ENCODE measurements around the gene COL4A1.

The COL4A1 gene

GRCh38 chr13:110200276-110200870 is 106.6 kb downstream of the COL4A1 start:
- no peak overlapping the region for H3K4me3 Mint-ChIP-seq
- ATAC-seq (ENCODE audit: low read depth) (no peak), DNase-seq (ENCODE audit: low spot score in 2 of 2) (no peak)
- peaks cover 8% of the 10 kb centered on the region for H3K27me3 Mint-ChIP-seq
- no peaks in the 10 kb centered on the region for H3K9me3 Mint-ChIP-seq
- H3K27ac Mint-ChIP-seq: no peak overlapping the region
- H3K36me3 Mint-ChIP-seq: no peaks in the 10 kb centered on the region
- no peaks in the 10 kb centered on the region for H3K4me1 Mint-ChIP-seq

GRCh38 chr13:110199046-110199831 is 107.7 kb downstream of the COL4A1 start:
- H3K4me3 Mint-ChIP-seq: no peak overlapping the region
- H3K36me3 Mint-ChIP-seq: no peaks in the 10 kb centered on the region
- H3K27ac Mint-ChIP-seq: no peak overlapping the region
- H3K4me1 Mint-ChIP-seq: no peaks in the 10 kb centered on the region
- H3K9me3 Mint-ChIP-seq: no peaks in the 10 kb centered on the region
- no peak for DNase-seq (ENCODE audit: low spot score in 2 of 2)
- peaks cover 8% of the 10 kb centered on the region for H3K27me3 Mint-ChIP-seq
- no peak for ATAC-seq (ENCODE audit: low read depth)

GRCh38 chr13:110197471-110197870 is 109.5 kb downstream of the COL4A1 start:
- H3K4me3 Mint-ChIP-seq: no peak overlapping the region
- no peaks in the 10 kb centered on the region for H3K9me3 Mint-ChIP-seq
- no peaks in the 10 kb centered on the region for H3K4me1 Mint-ChIP-seq
- ATAC-seq (ENCODE audit: low read depth) (no peak), DNase-seq (ENCODE audit: low spot score in 2 of 2) (no peak)
- H3K27ac Mint-ChIP-seq: no peak overlapping the region
- H3K36me3 Mint-ChIP-seq: no peaks in the 10 kb centered on the region
- H3K27me3 Mint-ChIP-seq: peaks cover 8% of the 10 kb centered on the region

- H3K27ac Mint-ChIP-seq: no peak overlapping the region
- peaks cover 9% of the 10 kb centered on the region for H3K27me3 Mint-ChIP-seq
- no peak for ATAC-seq (ENCODE audit: low read depth)
- no peaks in the 10 kb centered on the region for H3K9me3 Mint-ChIP-seq
- no peaks in the 10 kb centered on the region for H3K4me1 Mint-ChIP-seq
- no peak for DNase-seq (ENCODE audit: low spot score in 2 of 2)
- no peak overlapping the region for H3K4me3 Mint-ChIP-seq
- no peaks in the 10 kb centered on the region for H3K36me3 Mint-ChIP-seq
Observed at GRCh38 chr13:110197026-110197425, 109.9 kb downstream of the COL4A1 start.

GRCh38 chr13:110195547-110196485 is 111.1 kb downstream of the COL4A1 start:
- no peaks in the 10 kb centered on the region for H3K36me3 Mint-ChIP-seq
- ATAC-seq (ENCODE audit: low read depth) (no peak), DNase-seq (ENCODE audit: low spot score in 2 of 2) (no peak)
- no peaks in the 10 kb centered on the region for H3K4me1 Mint-ChIP-seq
- H3K27me3 Mint-ChIP-seq: peaks cover 10% of the 10 kb centered on the region
- no peaks in the 10 kb centered on the region for H3K9me3 Mint-ChIP-seq
- no peak overlapping the region for H3K4me3 Mint-ChIP-seq
- H3K27ac Mint-ChIP-seq: no peak overlapping the region

- Mint-ChIP-seq H3K4me3 (no peak overlapping the region), H3K27ac (no peak overlapping the region), H3K27me3 (peaks cover 8% of the 10 kb centered on the region), H3K9me3 (no peaks in the 10 kb centered on the region), H3K36me3 (no peaks in the 10 kb centered on the region), H3K4me1 (no peaks in the 10 kb centered on the region)
- no peak for DNase-seq (ENCODE audit: low spot score in 2 of 2)
- no peak for ATAC-seq (ENCODE audit: low read depth)
Observed at GRCh38 chr13:110194451-110194850, 112.5 kb downstream of the COL4A1 start.

GRCh38 chr13:110193491-110193890 is 113.5 kb downstream of the COL4A1 start:
- Mint-ChIP-seq H3K36me3 (no peaks in the 10 kb centered on the region), H3K4me3 (no peak overlapping the region), H3K27ac (no peak overlapping the region), H3K27me3 (peaks cover 1% of the 10 kb centered on the region), H3K4me1 (no peaks in the 10 kb centered on the region), H3K9me3 (no peaks in the 10 kb centered on the region)
- DNase-seq (ENCODE audit: low spot score in 2 of 2): no peak
- no peak for ATAC-seq (ENCODE audit: low read depth)

- H3K36me3 Mint-ChIP-seq: no peaks in the 10 kb centered on the region
- H3K4me3 Mint-ChIP-seq: no peak overlapping the region
- ATAC-seq (ENCODE audit: low read depth): no peak
- DNase-seq (ENCODE audit: low spot score in 2 of 2): no peak
- H3K27me3 Mint-ChIP-seq: peaks cover 1% of the 10 kb centered on the region
- no peaks in the 10 kb centered on the region for H3K4me1 Mint-ChIP-seq
- H3K27ac Mint-ChIP-seq: no peak overlapping the region
- H3K9me3 Mint-ChIP-seq: no peaks in the 10 kb centered on the region
Observed at GRCh38 chr13:110192472-110192871, 114.5 kb downstream of the COL4A1 start.

GRCh38 chr13:110187641-110188161 is 119.3 kb downstream of the COL4A1 start:
- Mint-ChIP-seq H3K4me1 (no peaks in the 10 kb centered on the region), H3K36me3 (no peaks in the 10 kb centered on the region), H3K27me3 (peaks cover 1% of the 10 kb centered on the region), H3K9me3 (no peaks in the 10 kb centered on the region), H3K4me3 (no peak overlapping the region), H3K27ac (no peak overlapping the region)
- ATAC-seq (ENCODE audit: low read depth) (no peak), DNase-seq (ENCODE audit: low spot score in 2 of 2) (no peak)

GRCh38 chr13:110186231-110186855 is 120.6 kb downstream of the COL4A1 start:
- ATAC-seq (ENCODE audit: low read depth) (no peak), DNase-seq (ENCODE audit: low spot score in 2 of 2) (no peak)
- no peak overlapping the region for H3K27ac Mint-ChIP-seq
- H3K36me3 Mint-ChIP-seq: no peaks in the 10 kb centered on the region
- no peaks in the 10 kb centered on the region for H3K9me3 Mint-ChIP-seq
- H3K4me1 Mint-ChIP-seq: no peaks in the 10 kb centered on the region
- no peak overlapping the region for H3K4me3 Mint-ChIP-seq
- no peaks in the 10 kb centered on the region for H3K27me3 Mint-ChIP-seq

- no peak for DNase-seq (ENCODE audit: low spot score in 2 of 2)
- ATAC-seq (ENCODE audit: low read depth): no peak
- no peaks in the 10 kb centered on the region for H3K4me1 Mint-ChIP-seq
- no peak overlapping the region for H3K27ac Mint-ChIP-seq
- no peaks in the 10 kb centered on the region for H3K9me3 Mint-ChIP-seq
- H3K27me3 Mint-ChIP-seq: no peaks in the 10 kb centered on the region
- no peaks in the 10 kb centered on the region for H3K36me3 Mint-ChIP-seq
- no peak overlapping the region for H3K4me3 Mint-ChIP-seq
Observed at GRCh38 chr13:110185696-110186095, 121.3 kb downstream of the COL4A1 start.

- no peak overlapping the region for H3K27ac Mint-ChIP-seq
- no peaks in the 10 kb centered on the region for H3K4me1 Mint-ChIP-seq
- ATAC-seq (ENCODE audit: low read depth): no peak
- H3K9me3 Mint-ChIP-seq: no peaks in the 10 kb centered on the region
- H3K27me3 Mint-ChIP-seq: no peaks in the 10 kb centered on the region
- DNase-seq (ENCODE audit: low spot score in 2 of 2): no peak
- H3K36me3 Mint-ChIP-seq: no peaks in the 10 kb centered on the region
- no peak overlapping the region for H3K4me3 Mint-ChIP-seq
Observed at GRCh38 chr13:110183910-110184309, 123.0 kb downstream of the COL4A1 start.

GRCh38 chr13:110182461-110182860 is 124.5 kb downstream of the COL4A1 start:
- no peak overlapping the region for H3K4me3 Mint-ChIP-seq
- no peaks in the 10 kb centered on the region for H3K4me1 Mint-ChIP-seq
- no peak for DNase-seq (ENCODE audit: low spot score in 2 of 2)
- H3K27me3 Mint-ChIP-seq: no peaks in the 10 kb centered on the region
- H3K9me3 Mint-ChIP-seq: no peaks in the 10 kb centered on the region
- H3K36me3 Mint-ChIP-seq: no peaks in the 10 kb centered on the region
- ATAC-seq (ENCODE audit: low read depth): no peak
- no peak overlapping the region for H3K27ac Mint-ChIP-seq
